GM23338 (cell line): ENCODE measurements around the gene GGNBP2.

ENCODE experiments used
- JUNB ChIP-seq: IDR thresholded peaks from one replicate; pipeline ENCODE4 v1.6.1; 2016; ENCODE audit warnings: antibody characterized with exemption; ENCODE audit not compliant: unreplicated experiment
- POLR2AphosphoS5 ChIP-seq: IDR thresholded peaks from 2 replicates; pipeline ENCODE4 v1.6.1; 2016; ENCODE audit warnings: antibody characterized with exemption, low read depth
- TF ChIP-seq, protein P1 (sequence below), 2 experiments: fragments of 200-600 bp in 1 of 2; sonication (generic) in 1 of 2; conservative IDR thresholded peaks; 2 replicates each; pipeline versions ENCODE4 v1.5.1 to v1.6.1; 2016 to 2017; ENCODE audit warnings: antibody characterized with exemption in 2 of 2, low read depth in 2 of 2, mild to moderate bottlenecking in 2 of 2, moderate library complexity in 1 of 2

DNA sequence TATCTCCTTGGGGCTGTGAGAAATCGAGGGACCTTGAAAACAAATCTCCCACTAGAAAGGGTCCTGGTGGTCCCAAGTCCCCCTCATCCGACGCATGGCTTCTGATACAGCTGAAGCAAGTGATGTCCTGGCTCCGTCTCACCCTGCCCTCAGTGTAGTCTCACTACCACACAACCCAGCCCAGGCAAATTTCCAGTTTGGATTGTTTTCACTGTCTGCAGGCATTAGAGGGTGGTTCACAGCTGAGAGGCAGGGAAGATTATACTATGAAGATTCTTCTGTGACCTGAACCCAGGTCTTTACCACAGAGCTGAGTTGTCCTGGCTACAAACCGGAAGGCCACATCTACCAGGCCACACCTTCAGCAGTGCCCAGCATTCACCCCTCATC, 40.6 kb upstream of the GGNBP2 start:
- TF ChIP-seq JUNB (no peak), POLR2AphosphoS5 (no peak)
- TF ChIP-seq, protein P1, sequence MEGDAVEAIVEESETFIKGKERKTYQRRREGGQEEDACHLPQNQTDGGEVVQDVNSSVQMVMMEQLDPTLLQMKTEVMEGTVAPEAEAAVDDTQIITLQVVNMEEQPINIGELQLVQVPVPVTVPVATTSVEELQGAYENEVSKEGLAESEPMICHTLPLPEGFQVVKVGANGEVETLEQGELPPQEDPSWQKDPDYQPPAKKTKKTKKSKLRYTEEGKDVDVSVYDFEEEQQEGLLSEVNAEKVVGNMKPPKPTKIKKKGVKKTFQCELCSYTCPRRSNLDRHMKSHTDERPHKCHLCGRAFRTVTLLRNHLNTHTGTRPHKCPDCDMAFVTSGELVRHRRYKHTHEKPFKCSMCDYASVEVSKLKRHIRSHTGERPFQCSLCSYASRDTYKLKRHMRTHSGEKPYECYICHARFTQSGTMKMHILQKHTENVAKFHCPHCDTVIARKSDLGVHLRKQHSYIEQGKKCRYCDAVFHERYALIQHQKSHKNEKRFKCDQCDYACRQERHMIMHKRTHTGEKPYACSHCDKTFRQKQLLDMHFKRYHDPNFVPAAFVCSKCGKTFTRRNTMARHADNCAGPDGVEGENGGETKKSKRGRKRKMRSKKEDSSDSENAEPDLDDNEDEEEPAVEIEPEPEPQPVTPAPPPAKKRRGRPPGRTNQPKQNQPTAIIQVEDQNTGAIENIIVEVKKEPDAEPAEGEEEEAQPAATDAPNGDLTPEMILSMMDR (conservative IDR thresholded peaks at IDR 0.05; ENCODE audit: low read depth in 2 of 2): no peak
